K562 (cell line): ENCODE data around the gene GATAD2B. TPM values are rescaled to one million over a fixed set of nuclear protein-coding genes. Genes with fewer than 3 reads are reported as not detected.
A peak's percentile ranks its signal among the peaks of the same experiment; 100 is the strongest.
"Not testable (repeated sequence)": the region's sequence is repeated elsewhere in the genome, so short reads cannot be mapped to it uniquely, and the experiment has no call there.

ENCODE experiments used
- ATAC-seq: fragments of 200-7000 bp; cut with Tn5 transposase; 3 replicates; pipeline ENCODE4 v1.9.1; 2020; ENCODE audit warnings: moderate library complexity
- BruUV-seq: library from RNA; stranded (reverse); fragments of 400-500 nt; replicated peaks from 2 replicates; lab custom pipeline; 2021; lab: Mats Ljungman, UMichigan
- CTCF ChIA-PET: fragments of 300-600 bp; formaldehyde crosslinking; extraction: SDS; loops from one replicate; lab custom pipeline; 2021; ENCODE audit warnings: low intra/inter-chr PET ratio; lab: Yijun Ruan, JAX
- POLR2A ChIA-PET: fragments of 300-600, 350-650 bp; sonication (Branson Sonifier 250); formaldehyde crosslinking; extraction: SDS; loops from one replicate; lab custom pipeline; 2021; ENCODE audit warnings: antibody characterized with exemption, inconsistent platforms; lab: Yijun Ruan, JAX
- DNase-seq, 4 experiments: peaks; one replicate each; pipeline versions ENCODE4 v3.0.0 to v3.0.0-alpha.2; 2011 to 2018; ENCODE audit warnings: low spot score in 3 of 4, mixed read lengths in 3 of 4; ENCODE audit errors: extremely low read depth in 1 of 4
- FAIRE-seq: peaks from 2 replicates; lab custom pipeline; 2011; peaks lifted over from hg19 to GRCh38; lab: Jason Lieb, UNC
- H2AFZ ChIP-seq: 2 replicates; pipeline ENCODE4 v1.6.0; 2011; ENCODE audit warnings: low read depth, low read length, control low read depth, inconsistent platforms
- H3K27ac ChIP-seq: fragments of 200-600 bp; 3 replicates; pipeline ENCODE4 v1.8.0; 2011; ENCODE audit warnings: low read depth, mild to moderate bottlenecking, control low read depth, inconsistent platforms, low read length, moderate library complexity, mixed read lengths; ENCODE audit errors: extremely low read depth
- H3K27me3 ChIP-seq, 2 experiments: fragments of 300-600 bp in 1 of 2; 2 replicates in 1 of 2; 3 replicates in 1 of 2; pipeline versions ENCODE4 v1.6.0 to v1.8.0; 2011; ENCODE audit warnings: inconsistent platforms in 2 of 2, low read length in 2 of 2, mild to moderate bottlenecking in 1 of 2, mixed read lengths in 1 of 2, moderate library complexity in 1 of 2; ENCODE audit not compliant: control insufficient read depth in 2 of 2, insufficient read depth in 2 of 2
- H3K36me3 ChIP-seq: fragments of 300-600 bp; 3 replicates; pipeline ENCODE4 v1.8.0; 2011; ENCODE audit warnings: mild to moderate bottlenecking, low read length, inconsistent platforms; ENCODE audit not compliant: control insufficient read depth, insufficient read depth
- H3K4me1 ChIP-seq, 2 experiments: fragments of 200-600 bp in 1 of 2; replicated peaks in 1 of 2; 2 replicates in 1 of 2; 3 replicates in 1 of 2; pipeline versions ENCODE4 v1.5.1 to v1.8.0; 2011; ENCODE audit warnings: inconsistent platforms in 2 of 2, low read length in 2 of 2, mild to moderate bottlenecking in 1 of 2, mixed read lengths in 1 of 2, moderate library complexity in 1 of 2; ENCODE audit not compliant: control insufficient read depth in 2 of 2, insufficient read depth in 2 of 2
- H3K4me2 ChIP-seq: 2 replicates; pipeline ENCODE4 v1.6.1; 2011; ENCODE audit warnings: low read length, control low read depth, inconsistent platforms, mixed read lengths; ENCODE audit not compliant: insufficient read depth
- H3K4me3 ChIP-seq: fragments of 200-600 bp; sonication (generic), shearing (Covaris generic); 2 replicates; pipeline ENCODE4 v1.5.1; 2016; ENCODE audit warnings: control low read depth, inconsistent platforms
- H3K79me2 ChIP-seq: fragments of 200-600 bp; 3 replicates; pipeline ENCODE4 v1.8.0; 2011; ENCODE audit warnings: low read length, inconsistent platforms; ENCODE audit not compliant: control insufficient read depth, insufficient read depth
- H3K9ac ChIP-seq, 2 experiments: 2 replicates each; pipeline versions ENCODE4 v1.6.0 to v1.6.1; 2011; ENCODE audit warnings: low read depth in 2 of 2, low read length in 2 of 2, control low read depth in 1 of 2, inconsistent platforms in 1 of 2, mild to moderate bottlenecking in 1 of 2, mixed read lengths in 1 of 2; ENCODE audit not compliant: insufficient read depth in 1 of 2
- H3K9me1 ChIP-seq: one replicate; pipeline ENCODE4 v1.6.0; 2011; ENCODE audit warnings: inconsistent platforms, mild to moderate bottlenecking, low read length, moderate library complexity; ENCODE audit not compliant: control insufficient read depth, insufficient read depth
- H3K9me3 ChIP-seq: replicated peaks from 2 replicates; pipeline ENCODE4 v1.5.1; 2011; ENCODE audit warnings: low read depth, low read length, inconsistent platforms; ENCODE audit not compliant: control insufficient read depth, insufficient read depth
- H4K20me1 ChIP-seq: replicated peaks from 2 replicates; pipeline ENCODE4 v1.6.1; 2011; ENCODE audit warnings: low read length, inconsistent platforms, mixed read lengths; ENCODE audit not compliant: control insufficient read depth, insufficient read depth
- BCOR ChIP-seq: fragments of 450-650 bp; IDR thresholded peaks from 2 replicates; pipeline ENCODE4 v1.6.1; 2016
- CBX1 ChIP-seq: sonication (generic); IDR thresholded peaks from 2 replicates; pipeline ENCODE4 v1.6.1; 2016; ENCODE audit warnings: antibody characterized with exemption, low read depth, mild to moderate bottlenecking
- EWSR1 ChIP-seq: fragments of 450-650 bp; IDR thresholded peaks from 2 replicates; pipeline ENCODE4 v1.6.1; 2018; ENCODE audit warnings: borderline replicate concordance, mild to moderate bottlenecking, low read depth, moderate library complexity; ENCODE audit not compliant: partially characterized antibody
- WGBS: fragments of 100-300 bp; shearing (Covaris generic); methylation state at CpG from one replicate; pipeline ENCODE4 v1.1.6; 2016; ENCODE audit warnings: low coverage, mixed read lengths; ENCODE audit not compliant: insufficient coverage; ENCODE audit errors: missing lambda C conversion rate; 5-methylcytosine and 5-hydroxymethylcytosine counted together
- in situ Hi-C: fragments of 300-500 bp; cut with MboI; formaldehyde crosslinking; loops from 4 replicates; pipeline ENCODE4 v1.15.0; 2018; ENCODE audit warnings: inconsistent platforms, mixed read lengths
- intact Hi-C: fragments of 100-400 bp; cut with micrococcal nuclease; formaldehyde crosslinking; loops from 2 replicates; pipeline ENCODE4 v1.14.2; 2022
- polyA plus RNA-seq, 8 experiments: library from polyadenylated mRNA; depleted of rRNA in 4 of 8; stranded (reverse) in 5 of 8; unstranded in 3 of 8; fragments of >200 nt; fragmentation: Nextera tagmentation in 2 of 8; fragmentation: Illumina TruSeq in 1 of 8; extraction: Ambion mirVana in 2 of 8; extraction: Trizol in 1 of 8; gene quantifications; 2 replicates each; pipeline versions ENCODE4 v1.2.1 to v1.2.3, GENCODE V29; 2011 to 2014; ENCODE audit warnings: inconsistent platforms in 1 of 8, missing spikeins in 1 of 8
- total RNA-seq, 7 experiments: library from RNA; depleted of rRNA in 6 of 7; stranded (reverse); fragments of >200 nt in 6 of 7; fragmentation: Illumina TruSeq in 2 of 7; extraction: Trizol in 2 of 7; gene quantifications; 2 replicates each; pipeline versions ENCODE4 v1.2.1 to v1.2.3, GENCODE V29; 2011 to 2021; ENCODE audit warnings: low replicate concordance in 1 of 7
- TF ChIP-seq, protein P1 (sequence below): fragments of 450-650 bp; IDR thresholded peaks from 2 replicates; pipeline ENCODE4 v1.7.1; 2018; ENCODE audit warnings: mild to moderate bottlenecking, low read depth; ENCODE audit not compliant: partially characterized antibody

GATAD2B gene
- total and polyA plus RNA-seq, 9 of the 15 experiments (the other 6 are each of a cell fraction or from before 2014, with no cell fraction given) = 1.5 to 40.2 (median 4.9) TPM

- TF ChIP-seq EWSR1 = no peak
- TF ChIP-seq, protein P1, sequence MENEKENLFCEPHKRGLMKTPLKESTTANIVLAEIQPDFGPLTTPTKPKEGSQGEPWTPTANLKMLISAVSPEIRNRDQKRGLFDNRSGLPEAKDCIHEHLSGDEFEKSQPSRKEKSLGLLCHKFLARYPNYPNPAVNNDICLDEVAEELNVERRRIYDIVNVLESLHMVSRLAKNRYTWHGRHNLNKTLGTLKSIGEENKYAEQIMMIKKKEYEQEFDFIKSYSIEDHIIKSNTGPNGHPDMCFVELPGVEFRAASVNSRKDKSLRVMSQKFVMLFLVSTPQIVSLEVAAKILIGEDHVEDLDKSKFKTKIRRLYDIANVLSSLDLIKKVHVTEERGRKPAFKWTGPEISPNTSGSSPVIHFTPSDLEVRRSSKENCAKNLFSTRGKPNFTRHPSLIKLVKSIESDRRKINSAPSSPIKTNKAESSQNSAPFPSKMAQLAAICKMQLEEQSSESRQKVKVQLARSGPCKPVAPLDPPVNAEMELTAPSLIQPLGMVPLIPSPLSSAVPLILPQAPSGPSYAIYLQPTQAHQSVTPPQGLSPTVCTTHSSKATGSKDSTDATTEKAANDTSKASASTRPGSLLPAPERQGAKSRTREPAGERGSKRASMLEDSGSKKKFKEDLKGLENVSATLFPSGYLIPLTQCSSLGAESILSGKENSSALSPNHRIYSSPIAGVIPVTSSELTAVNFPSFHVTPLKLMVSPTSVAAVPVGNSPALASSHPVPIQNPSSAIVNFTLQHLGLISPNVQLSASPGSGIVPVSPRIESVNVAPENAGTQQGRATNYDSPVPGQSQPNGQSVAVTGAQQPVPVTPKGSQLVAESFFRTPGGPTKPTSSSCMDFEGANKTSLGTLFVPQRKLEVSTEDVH = peak; percentile 45
Observed at GRCh38 chr1:153783233-153784190, 139.3 kb downstream of the GATAD2B start (continued).

DNA sequence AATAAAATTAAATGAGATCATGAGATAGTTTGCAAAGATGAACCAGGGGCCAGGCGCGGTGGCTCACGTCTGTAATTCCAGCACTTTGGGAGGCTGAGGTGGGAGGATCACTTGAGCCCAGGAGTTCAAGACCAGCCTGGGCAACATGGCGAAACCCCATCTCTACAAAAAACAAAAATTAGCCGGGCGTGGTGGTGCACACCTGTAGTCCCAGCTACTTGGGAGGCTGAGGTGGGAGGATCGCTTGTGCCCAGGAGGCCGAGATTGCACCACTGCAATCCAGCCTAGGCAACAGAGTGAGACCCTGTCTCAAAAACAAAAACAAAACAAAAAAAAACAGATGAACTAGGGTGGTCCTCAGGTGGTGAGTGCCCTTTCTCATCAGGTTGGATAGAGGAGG is 140.1 kb downstream of the GATAD2B start:
- FAIRE-seq, ATAC-seq, H3K4me3 ChIP-seq, H3K9me3 ChIP-seq, POLR2A ChIA-PET, H3K9me1 ChIP-seq, DNase-seq, H4K20me1 ChIP-seq, in situ Hi-C loops, H3K79me2 ChIP-seq, BruUV-seq, H3K36me3 ChIP-seq, H3K27me3 ChIP-seq: not testable (repeated sequence)
- TF ChIP-seq CBX1 (0 out of 2 replicates have a peak, but pooled peaks have one; percentile 8), BCOR (peak; percentile 51)
- intact Hi-C loops = loop anchor here (5.0 kb wide), 1 partner anchor 205 kb away; the partner anchor contains the start of gene RAB13
- Histone ChIP-seq H2AFZ (peak overlapping the region; percentile 87), H3K4me1 (peaks cover 11 to 39% of the 10 kb centered on the region in 2 experiments), H3K27ac (peak overlapping the region; percentile 83; the same call in 1 of the 3 replicates), H3K9ac (peak overlapping the region; percentile 81 to 93; a peak in 2 of 4 replicates), H3K4me2 (peak overlapping the region; percentile 80)
- WGBS = 94% methylated on average over 8 of the region's 8 CpGs
- CTCF ChIA-PET = interaction anchor here (0.7 kb wide), 1 partner anchor 26 kb away, joined by 4 read pairs; no protein-coding TSS in a partner anchor
